Measurements from ENCODE around the gene CREB1.

DNA sequence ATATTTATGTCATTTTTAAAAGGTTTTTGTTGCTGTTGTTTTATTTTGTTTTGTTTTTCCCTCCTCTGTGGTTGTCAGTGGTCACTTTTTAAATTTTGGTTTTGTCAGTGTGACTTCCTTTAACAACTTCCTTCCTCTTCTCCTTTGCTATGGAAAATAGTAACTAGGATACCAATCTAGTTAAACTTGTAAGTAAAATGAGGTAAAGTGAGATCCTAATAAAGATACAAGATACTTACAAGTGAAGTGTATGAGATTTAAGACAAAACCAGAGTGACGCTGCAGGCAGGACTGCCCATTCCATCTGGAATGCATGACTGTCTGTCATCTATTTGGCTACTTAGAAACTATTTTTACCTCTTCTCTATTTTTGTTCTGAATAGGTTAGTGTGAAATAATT is 30.6 kb upstream of the CREB1 start:
- TF ChIP-seq CTCF (tag by site-specific recombination; IDR thresholded peaks at IDR 0.05) (no peak), ZNF600 (tag by site-specific recombination; IDR thresholded peaks at IDR 0.05) (no peak), GLIS2 (tag by site-specific recombination; IDR thresholded peaks at IDR 0.05) (no peak), YY1 (tag by site-specific recombination; IDR thresholded peaks at IDR 0.05) (no peak), ZNF639 (tag by site-specific recombination; IDR thresholded peaks at IDR 0.05) (no peak)
- TF ChIP-seq, protein P1, sequence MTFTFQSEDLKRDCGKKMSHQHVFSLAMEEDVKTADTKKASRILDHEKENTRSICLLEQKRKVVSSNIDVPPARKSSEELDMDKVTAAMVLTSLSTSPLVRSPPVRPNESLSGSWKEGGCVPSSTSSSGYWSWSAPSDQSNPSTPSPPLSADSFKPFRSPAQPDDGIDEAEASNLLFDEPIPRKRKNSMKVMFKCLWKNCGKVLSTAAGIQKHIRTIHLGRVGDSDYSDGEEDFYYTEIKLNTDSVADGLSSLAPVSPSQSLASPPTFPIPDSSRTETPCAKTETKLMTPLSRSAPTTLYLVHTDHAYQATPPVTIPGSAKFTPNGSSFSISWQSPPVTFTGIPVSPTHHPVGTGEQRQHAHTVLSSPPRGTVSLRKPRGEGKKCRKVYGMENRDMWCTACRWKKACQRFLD (tag by site-specific recombination; IDR thresholded peaks at IDR 0.05), result no peak

All from HEK293 (cell line).